ENCODE data around the gene EPB41. TPM values are rescaled to one million over a fixed set of nuclear protein-coding genes. Genes with fewer than 3 reads are reported as not detected.

EPB41 gene
- polyA plus RNA-seq, 1 of the 3 experiments (the other 2 are of a cell fraction): 7.4 TPM

- no peak for DNase-seq
- Histone ChIP-seq H3K4me1 (ENCODE audit: control insufficient read depth in 1 of 2, insufficient read depth in 2 of 2, low read depth in 1 of 2, low read length in 1 of 2) (peaks cover 13 to 17% of the 10 kb centered on the region in 2 experiments; a peak in 2 of 4 replicates), H3K9ac (no peak overlapping the region), H3K79me2 (ENCODE audit: insufficient read depth) (no peaks in the 10 kb centered on the region), H3K4me2 (no peak overlapping the region), H3K27me3 (ENCODE audit: insufficient read depth) (no peaks in the 10 kb centered on the region), H4K20me1 (ENCODE audit: insufficient read depth) (no peaks in the 10 kb centered on the region), H2AFZ (ENCODE audit: low read depth) (no peak overlapping the region), H3K4me3 (ENCODE audit: low read depth in 2 of 2, low read length in 1 of 2) (no peak overlapping the region), H3K27ac (ENCODE audit: low read depth in 2 of 2, low read length in 1 of 2) (no peak overlapping the region), H3K9me3 (no peaks in the 10 kb centered on the region), H3K36me3 (replicated peaks in 1 of 2; ENCODE audit: control insufficient read depth in 1 of 2, insufficient read depth in 2 of 2, low read length in 1 of 2) (no peaks in the 10 kb centered on the region), H3K9me2 (no peaks in the 10 kb centered on the region), H3F3A (replicated peaks; ENCODE audit: insufficient read depth) (no peaks in the 10 kb centered on the region)
- POLR2A ChIA-PET: no interaction called here
- CTCF ChIA-PET: interaction anchor here (2.3 to 6.6 kb wide), 2 partner anchors 15 to 138 kb away, joined by 9 to 31 read pairs; no protein-coding TSS in a partner anchor
- TF ChIP-seq MXI1 (IDR thresholded peaks at IDR 0.05; ENCODE audit: low read depth, low read length) (no peak), EZH2phosphoT487 (IDR thresholded peaks at IDR 0.05; ENCODE audit: borderline replicate concordance, low read depth) (no peak), GABPA (IDR thresholded peaks at IDR 0.05; ENCODE audit: low read depth) (no peak)
- 77% methylated on average over 3 of the region's 3 CpGs for WGBS (ENCODE audit: low lambda C conversion rate)
These were observed 17.8 kb upstream of the EPB41 start for GRCh38 chr1:28896609-28896986.

DNA sequence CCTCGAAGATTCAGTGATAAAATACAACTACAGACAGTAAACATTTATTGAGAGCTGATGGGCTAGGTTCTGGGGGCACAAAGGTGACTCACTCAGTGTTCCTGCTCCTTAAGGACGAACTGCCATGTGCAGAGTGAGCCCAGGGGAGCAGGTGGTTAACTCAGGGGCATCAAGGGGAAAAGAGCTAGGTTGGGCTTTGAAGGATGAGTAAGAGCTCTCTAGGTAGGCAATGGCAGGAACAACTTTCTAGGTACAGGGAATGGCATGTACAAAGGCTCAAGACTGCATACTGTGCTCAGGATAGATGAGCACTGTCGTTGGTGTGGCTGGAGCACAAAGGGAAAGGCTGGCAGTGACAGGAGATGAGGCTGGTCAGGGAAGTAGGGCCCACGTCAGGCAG is 16.6 kb upstream of the EPB41 start:
- WGBS (ENCODE audit: low lambda C conversion rate): 88% methylated on average over 4 of the region's 4 CpGs

GRCh38 chr1:28898405-28898881 is 15.9 kb upstream of the EPB41 start:
- H3K9ac ChIP-seq: no peak overlapping the region
- H3K4me3 ChIP-seq (ENCODE audit: low read depth in 2 of 2, low read length in 1 of 2): no peak overlapping the region
- H3K4me2 ChIP-seq: no peak overlapping the region
- H3K4me1 ChIP-seq (ENCODE audit: control insufficient read depth in 1 of 2, insufficient read depth in 2 of 2, low read depth in 1 of 2, low read length in 1 of 2): peaks cover 13 to 17% of the 10 kb centered on the region in 2 experiments; a peak in 2 of 4 replicates
- ChIA-PET CTCF (interaction anchor here (1.2 to 6.6 kb wide), 6 partner anchors 9 to 136 kb away, joined by 3 to 31 read pairs (median 5); no protein-coding TSS in a partner anchor), POLR2A (no interaction called here)
- WGBS (ENCODE audit: low lambda C conversion rate): 90% methylated on average over 3 of the region's 3 CpGs
- H3K27ac ChIP-seq (ENCODE audit: low read depth in 2 of 2, low read length in 1 of 2): no peak overlapping the region
- H3K9me2 ChIP-seq: no peaks in the 10 kb centered on the region
- H3F3A ChIP-seq (replicated peaks; ENCODE audit: insufficient read depth): no peaks in the 10 kb centered on the region
- H4K20me1 ChIP-seq (ENCODE audit: insufficient read depth): no peaks in the 10 kb centered on the region
- H3K79me2 ChIP-seq (ENCODE audit: insufficient read depth): no peaks in the 10 kb centered on the region
- DNase-seq: peak; percentile 45
- TF ChIP-seq EP300 (IDR thresholded peaks at IDR 0.05; ENCODE audit: borderline replicate concordance in 1 of 2, low read depth in 1 of 2, low read length in 1 of 2) (no peak), GABPA (IDR thresholded peaks at IDR 0.05; ENCODE audit: low read depth) (no peak), NRF1 (IDR thresholded peaks at IDR 0.05; ENCODE audit: low read depth, low read length) (no peak), EZH2phosphoT487 (IDR thresholded peaks at IDR 0.05; ENCODE audit: borderline replicate concordance, low read depth) (no peak), CHD2 (IDR thresholded peaks at IDR 0.05; ENCODE audit: low read length, partially characterized antibody) (no peak), RFX5 (IDR thresholded peaks at IDR 0.05; ENCODE audit: low read length) (no peak), TAF1 (IDR thresholded peaks at IDR 0.05; ENCODE audit: borderline replicate concordance, low read depth, low read length) (no peak), ELF1 (IDR thresholded peaks at IDR 0.05) (no peak), JUND (IDR thresholded peaks at IDR 0.05) (no peak)
- TF ChIP-seq, protein P1, sequence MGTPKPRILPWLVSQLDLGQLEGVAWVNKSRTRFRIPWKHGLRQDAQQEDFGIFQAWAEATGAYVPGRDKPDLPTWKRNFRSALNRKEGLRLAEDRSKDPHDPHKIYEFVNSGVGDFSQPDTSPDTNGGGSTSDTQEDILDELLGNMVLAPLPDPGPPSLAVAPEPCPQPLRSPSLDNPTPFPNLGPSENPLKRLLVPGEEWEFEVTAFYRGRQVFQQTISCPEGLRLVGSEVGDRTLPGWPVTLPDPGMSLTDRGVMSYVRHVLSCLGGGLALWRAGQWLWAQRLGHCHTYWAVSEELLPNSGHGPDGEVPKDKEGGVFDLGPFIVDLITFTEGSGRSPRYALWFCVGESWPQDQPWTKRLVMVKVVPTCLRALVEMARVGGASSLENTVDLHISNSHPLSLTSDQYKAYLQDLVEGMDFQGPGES (IDR thresholded peaks at IDR 0.05; ENCODE audit: low read depth, low read length): no peak
- no peak overlapping the region for H2AFZ ChIP-seq (ENCODE audit: low read depth)
- H3K36me3 ChIP-seq (replicated peaks in 1 of 2; ENCODE audit: control insufficient read depth in 1 of 2, insufficient read depth in 2 of 2, low read length in 1 of 2): no peaks in the 10 kb centered on the region
- no peaks in the 10 kb centered on the region for H3K9me3 ChIP-seq
- no peaks in the 10 kb centered on the region for H3K27me3 ChIP-seq (ENCODE audit: insufficient read depth)

More for the DNA sequence above, 16.6 kb upstream of the EPB41 start:
- H3K9me3 ChIP-seq: no peaks in the 10 kb centered on the region
- no peaks in the 10 kb centered on the region for H3K79me2 ChIP-seq (ENCODE audit: insufficient read depth)
- no peaks in the 10 kb centered on the region for H3F3A ChIP-seq (replicated peaks; ENCODE audit: insufficient read depth)
- H3K27ac ChIP-seq (ENCODE audit: low read depth in 2 of 2, low read length in 1 of 2): no peak overlapping the region
- DNase-seq: no peak
- H3K4me2 ChIP-seq: no peak overlapping the region
- no peak for TF ChIP-seq FOXM1 (IDR thresholded peaks at IDR 0.05; ENCODE audit: low read depth)
- no peak for TF ChIP-seq MEF2A (IDR thresholded peaks at IDR 0.05; ENCODE audit: borderline replicate concordance, low read depth)
- no peak for TF ChIP-seq MXI1 (IDR thresholded peaks at IDR 0.05; ENCODE audit: low read depth, low read length)
- no peak for TF ChIP-seq TCF12 (IDR thresholded peaks at IDR 0.05)
- TF ChIP-seq TEAD4 (IDR thresholded peaks at IDR 0.05; ENCODE audit: borderline replicate concordance, insufficient read depth): no peak
- H4K20me1 ChIP-seq (ENCODE audit: insufficient read depth): no peaks in the 10 kb centered on the region
- H3K4me1 ChIP-seq (ENCODE audit: control insufficient read depth in 1 of 2, insufficient read depth in 2 of 2, low read depth in 1 of 2, low read length in 1 of 2): peaks cover 13 to 17% of the 10 kb centered on the region in 2 experiments; a peak in 2 of 4 replicates
- H3K9me2 ChIP-seq: no peaks in the 10 kb centered on the region
- CTCF ChIA-PET: interaction anchor here (1.4 to 6.6 kb wide), 5 partner anchors 16 to 137 kb away, joined by 3 to 31 read pairs (median 6); no protein-coding TSS in a partner anchor
- no peaks in the 10 kb centered on the region for H3K27me3 ChIP-seq (ENCODE audit: insufficient read depth)
- H3K4me3 ChIP-seq (ENCODE audit: low read depth in 2 of 2, low read length in 1 of 2): no peak overlapping the region
- H3K9ac ChIP-seq: no peak overlapping the region
- POLR2A ChIA-PET: no interaction called here
- no peaks in the 10 kb centered on the region for H3K36me3 ChIP-seq (replicated peaks in 1 of 2; ENCODE audit: control insufficient read depth in 1 of 2, insufficient read depth in 2 of 2, low read length in 1 of 2)
- H2AFZ ChIP-seq (ENCODE audit: low read depth): no peak overlapping the region

All from SK-N-SH (cell line).